GM18505 (cell line): ENCODE measurements around the gene DYNC1LI2.
"Not testable (repeated sequence)": the region's sequence is repeated elsewhere in the genome, so short reads cannot be mapped to it uniquely, and the experiment has no call there.

Source experiments
- ATAC-seq: cut with Tn5 transposase; IDR thresholded peaks from one replicate; pipeline ENCODE4 v1.9.1; 2021; ENCODE audit not compliant: unreplicated experiment
- POLR2A ChIP-seq: IDR thresholded peaks from 4 replicates; pipeline ENCODE4 v1.6.1; 2011; ENCODE audit warnings: borderline replicate concordance; ENCODE audit not compliant: insufficient read depth, insufficient read length; ENCODE audit errors: extremely low read depth

Gene DYNC1LI2

DNA sequence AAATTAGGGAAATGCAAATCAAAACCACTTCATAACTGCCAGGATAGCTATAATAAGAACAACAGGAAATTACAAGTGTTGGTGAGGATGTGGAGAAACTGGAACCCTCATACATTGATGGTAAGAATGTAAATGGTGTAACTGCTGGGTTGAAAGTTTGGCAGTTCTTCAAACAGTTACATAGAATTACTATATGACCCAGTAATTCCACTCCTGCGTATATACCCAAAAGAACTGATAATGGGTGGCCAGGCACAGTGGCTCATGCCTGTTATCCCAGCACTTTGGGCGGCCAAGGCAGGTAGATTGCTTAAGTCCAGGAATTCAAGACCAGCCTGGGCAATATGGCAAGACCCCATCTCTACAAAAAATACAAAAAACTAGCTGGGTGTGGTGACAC lies 50.4 kb downstream of the DYNC1LI2 start:
- TF ChIP-seq POLR2A = no peak
- no peak for ATAC-seq

- TF ChIP-seq POLR2A = no peak
- ATAC-seq = no peak
Observed at GRCh38 chr16:66699898-66700297, 51.5 kb downstream of the DYNC1LI2 start.

GRCh38 chr16:66698046-66698445 lies 53.4 kb downstream of the DYNC1LI2 start:
- TF ChIP-seq POLR2A = no peak
- ATAC-seq = no peak

- ATAC-seq = peak; percentile 91
- no peak for TF ChIP-seq POLR2A
Observed at GRCh38 chr16:66696669-66697630, 54.5 kb downstream of the DYNC1LI2 start, which contains the start of gene CMTM4. Gene CMTM4, minus strand, starts transcription at chr16:66696743. Its CDS starts 218 bp downstream, at chr16:66696525.

- TF ChIP-seq POLR2A = no peak
- peak; percentile 47 for ATAC-seq
Observed at GRCh38 chr16:66695935-66696668, 55.3 kb downstream of the DYNC1LI2 start.

- TF ChIP-seq POLR2A = no peak
- ATAC-seq = no peak
Observed at GRCh38 chr16:66695471-66695934, 55.9 kb downstream of the DYNC1LI2 start.

DNA sequence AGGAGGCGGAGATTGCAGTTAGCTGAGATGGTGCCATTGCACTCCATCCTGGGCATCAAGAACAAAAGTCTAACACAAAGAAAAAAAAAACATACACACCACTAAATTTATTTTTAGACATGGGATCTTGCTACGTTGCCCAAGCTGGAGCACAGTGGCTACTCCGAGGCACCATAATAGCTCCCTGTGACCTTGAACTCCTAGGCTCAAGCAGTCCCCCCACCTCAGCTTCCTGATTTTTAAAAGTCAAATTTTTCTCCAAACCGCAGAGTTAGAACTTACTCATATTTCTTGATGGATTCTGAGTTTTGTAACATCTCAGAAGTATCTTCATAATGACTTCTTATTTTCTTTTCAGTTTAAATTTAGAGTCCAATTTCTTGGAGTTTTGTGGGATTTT lies 58.3 kb downstream of the DYNC1LI2 start:
- TF ChIP-seq POLR2A = no peak
- no peak for ATAC-seq

GRCh38 chr16:66692341-66692740 lies 59.1 kb downstream of the DYNC1LI2 start:
- no peak for TF ChIP-seq POLR2A
- no peak for ATAC-seq

DNA sequence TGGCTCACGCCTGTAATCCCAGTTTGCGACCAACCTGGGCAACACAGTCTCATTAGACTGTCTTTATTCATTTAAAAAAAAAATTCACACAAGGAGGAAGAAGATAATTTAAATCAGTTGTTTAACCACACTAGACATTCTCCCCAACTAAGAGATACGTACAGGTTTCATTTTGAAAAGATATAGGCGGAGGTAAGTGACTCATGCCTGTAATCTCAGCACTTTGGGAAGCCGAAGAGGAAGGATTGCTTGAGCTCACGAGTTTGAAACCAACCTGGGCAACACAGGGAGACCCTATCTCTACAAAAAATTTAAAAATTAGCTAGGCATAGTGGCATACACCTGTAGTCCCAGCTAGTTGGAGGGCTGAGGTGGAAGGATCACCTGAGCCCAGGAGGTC lies 60.2 kb downstream of the DYNC1LI2 start:
- ATAC-seq = no peak
- no peak for TF ChIP-seq POLR2A

DNA sequence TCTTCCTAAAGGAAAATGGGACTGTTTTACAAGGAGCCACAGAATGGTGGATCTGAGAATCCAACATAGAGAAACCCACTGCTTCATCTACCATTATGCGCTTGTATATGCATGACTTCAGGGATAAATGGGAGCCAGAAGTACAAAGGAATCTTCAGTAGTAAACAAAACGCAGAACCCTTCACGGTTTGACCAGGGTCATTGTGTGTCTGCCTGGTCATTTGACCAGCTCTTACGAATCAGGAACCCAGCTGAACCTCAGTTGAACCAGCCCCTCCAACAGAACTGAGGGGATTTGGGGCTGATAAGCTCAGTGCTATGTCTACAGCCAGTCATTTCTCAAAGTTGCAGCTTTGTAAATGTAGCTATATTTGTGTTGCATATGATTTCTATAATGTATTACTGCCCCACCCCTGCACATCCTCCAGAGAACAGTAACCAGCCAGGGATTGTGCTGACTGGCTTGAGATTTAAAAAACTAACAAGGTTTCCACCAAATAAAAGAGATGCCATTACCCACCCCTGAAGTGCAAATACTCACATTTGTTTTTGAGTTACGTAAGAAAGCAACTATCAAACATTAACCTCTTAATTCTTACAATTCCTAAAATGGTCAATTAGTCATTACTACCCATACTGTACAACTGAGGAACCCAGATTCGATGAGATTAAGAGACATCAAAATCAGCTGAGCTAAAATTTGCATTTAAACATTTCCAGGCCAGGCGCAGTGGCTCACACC lies 61.1 kb downstream of the DYNC1LI2 start:
- TF ChIP-seq POLR2A = no peak
- no peak for ATAC-seq

GRCh38 chr16:66689282-66689681 lies 62.1 kb downstream of the DYNC1LI2 start:
- TF ChIP-seq POLR2A = no peak
- ATAC-seq = no peak

GRCh38 chr16:66687906-66688625 lies 63.3 kb downstream of the DYNC1LI2 start:
- no peak for ATAC-seq
- no peak for TF ChIP-seq POLR2A

- not testable (repeated sequence) for ATAC-seq
Observed at GRCh38 chr16:66685501-66686115, 65.8 kb downstream of the DYNC1LI2 start.
